HG03139 (cell line): Measurements from ENCODE around the gene KDR.

Source experiments
- ATAC-seq: cut with Tn5 transposase; IDR thresholded peaks from one replicate; pipeline ENCODE4 v1.9.1; 2021; ENCODE audit not compliant: unreplicated experiment

Gene KDR

GRCh38 chr4:55124322-55125076 is 896 bp downstream of the KDR start:
- no peak for ATAC-seq

- no peak for ATAC-seq
These were observed 1.6 kb downstream of the KDR start for GRCh38 chr4:55123791-55124190.

- ATAC-seq: no peak
These were observed 3.2 kb downstream of the KDR start for GRCh38 chr4:55122235-55122634.

- no peak for ATAC-seq
These were observed 4.1 kb downstream of the KDR start for GRCh38 chr4:55121246-55121645.

- ATAC-seq: no peak
These were observed 7.0 kb downstream of the KDR start for GRCh38 chr4:55118397-55118796.

- no peak for ATAC-seq
These were observed 7.9 kb downstream of the KDR start for GRCh38 chr4:55117511-55117910.

GRCh38 chr4:55116450-55116849 is 8.9 kb downstream of the KDR start:
- no peak for ATAC-seq

GRCh38 chr4:55111601-55112000 is 13.8 kb downstream of the KDR start:
- ATAC-seq: no peak

- no peak for ATAC-seq
These were observed 15.3 kb downstream of the KDR start for GRCh38 chr4:55110131-55110530.

- no peak for ATAC-seq
These were observed 18.3 kb downstream of the KDR start for GRCh38 chr4:55107054-55107453.

- ATAC-seq: no peak
These were observed 22.2 kb downstream of the KDR start for GRCh38 chr4:55103224-55103623.

- ATAC-seq: no peak
These were observed 25.6 kb downstream of the KDR start for GRCh38 chr4:55099816-55100215.

GRCh38 chr4:55098456-55099204 is 26.8 kb downstream of the KDR start:
- no peak for ATAC-seq

GRCh38 chr4:55096619-55097018 is 28.8 kb downstream of the KDR start:
- ATAC-seq: no peak

- ATAC-seq: no peak
These were observed 29.4 kb downstream of the KDR start for GRCh38 chr4:55096045-55096444.

GRCh38 chr4:55092504-55092903 is 32.9 kb downstream of the KDR start:
- ATAC-seq: no peak

GRCh38 chr4:55089916-55090315 is 35.5 kb downstream of the KDR start:
- ATAC-seq: no peak

- ATAC-seq: no peak
These were observed 37.5 kb downstream of the KDR start for GRCh38 chr4:55087913-55088260.

GRCh38 chr4:55087009-55087912 is 38.1 kb downstream of the KDR start:
- ATAC-seq: no peak

- ATAC-seq: no peak
These were observed 38.8 kb downstream of the KDR start for GRCh38 chr4:55086578-55086977.

GRCh38 chr4:55083735-55084134 is 41.7 kb downstream of the KDR start:
- ATAC-seq: no peak

- no peak for ATAC-seq
These were observed 42.6 kb downstream of the KDR start for GRCh38 chr4:55082756-55083155.
